GM18498 (cell line): ENCODE measurements around the gene PZP.
"Not testable (repeated sequence)": the region's sequence is repeated elsewhere in the genome, so short reads cannot be mapped to it uniquely, and the experiment has no call there.

Experiments used
- ATAC-seq: cut with Tn5 transposase; IDR thresholded peaks from one replicate; pipeline ENCODE4 v1.9.1; 2021; ENCODE audit warnings: mild to moderate bottlenecking, moderate library complexity; ENCODE audit not compliant: unreplicated experiment

Gene PZP

GRCh38 chr12:9208229-9208628 is at the start of gene PZP:
Gene PZP, minus strand, starts transcription at chr12:9208395. Its CDS starts 54 bp downstream, at chr12:9208341.
- no peak for ATAC-seq

GRCh38 chr12:9256758-9257405 is 48.7 kb upstream of the PZP start:
- no peak for ATAC-seq

GRCh38 chr12:9256341-9256740 is 48.1 kb upstream of the PZP start:
- no peak for ATAC-seq

GRCh38 chr12:9255837-9256236 is 47.6 kb upstream of the PZP start:
- no peak for ATAC-seq

- no peak for ATAC-seq
Measured at GRCh38 chr12:9253464-9253863, 45.3 kb upstream of the PZP start.

- not testable (repeated sequence) for ATAC-seq
Measured at GRCh38 chr12:9252791-9253190, 44.6 kb upstream of the PZP start.

DNA sequence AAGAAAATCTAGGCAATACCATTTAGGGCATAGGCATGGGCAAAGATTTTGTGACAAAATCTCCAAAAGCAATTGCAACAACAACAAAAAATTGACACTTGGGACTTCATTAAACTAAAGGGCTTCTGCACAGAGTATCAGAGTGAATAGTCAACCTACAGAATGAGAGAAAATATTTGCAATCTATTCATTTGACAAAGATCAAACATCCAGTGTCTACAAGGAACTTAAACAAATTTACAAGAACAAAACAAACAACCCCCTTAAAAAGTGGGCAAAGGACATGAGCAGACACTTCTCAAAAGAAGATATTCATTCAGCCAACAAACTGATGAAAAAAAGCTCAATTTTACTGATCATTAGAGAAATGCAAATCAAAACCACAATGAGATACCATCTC is 44.1 kb upstream of the PZP start:
- no peak for ATAC-seq

- ATAC-seq, result no peak
Measured at GRCh38 chr12:9248435-9248834, 40.2 kb upstream of the PZP start.

DNA sequence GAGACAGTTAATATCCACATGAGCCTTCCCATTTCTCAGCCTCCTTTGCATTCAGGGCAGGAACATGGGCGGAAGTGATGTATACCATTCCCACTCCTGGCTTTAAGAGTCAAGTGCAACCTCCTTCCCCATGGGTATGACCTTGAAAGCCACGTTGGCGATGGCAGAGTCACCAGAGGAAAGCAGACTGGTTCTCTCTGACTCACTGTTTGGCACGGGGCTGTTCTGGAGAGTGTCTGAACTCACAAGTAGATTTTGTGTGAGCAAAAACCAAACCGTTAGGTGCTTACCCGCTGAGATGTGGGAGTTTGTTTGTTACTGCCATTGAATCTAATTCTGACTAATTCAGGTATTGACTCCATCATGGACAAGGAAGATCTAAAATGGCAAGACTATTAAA is 36.7 kb upstream of the PZP start:
- ATAC-seq, result peak; percentile 75

DNA sequence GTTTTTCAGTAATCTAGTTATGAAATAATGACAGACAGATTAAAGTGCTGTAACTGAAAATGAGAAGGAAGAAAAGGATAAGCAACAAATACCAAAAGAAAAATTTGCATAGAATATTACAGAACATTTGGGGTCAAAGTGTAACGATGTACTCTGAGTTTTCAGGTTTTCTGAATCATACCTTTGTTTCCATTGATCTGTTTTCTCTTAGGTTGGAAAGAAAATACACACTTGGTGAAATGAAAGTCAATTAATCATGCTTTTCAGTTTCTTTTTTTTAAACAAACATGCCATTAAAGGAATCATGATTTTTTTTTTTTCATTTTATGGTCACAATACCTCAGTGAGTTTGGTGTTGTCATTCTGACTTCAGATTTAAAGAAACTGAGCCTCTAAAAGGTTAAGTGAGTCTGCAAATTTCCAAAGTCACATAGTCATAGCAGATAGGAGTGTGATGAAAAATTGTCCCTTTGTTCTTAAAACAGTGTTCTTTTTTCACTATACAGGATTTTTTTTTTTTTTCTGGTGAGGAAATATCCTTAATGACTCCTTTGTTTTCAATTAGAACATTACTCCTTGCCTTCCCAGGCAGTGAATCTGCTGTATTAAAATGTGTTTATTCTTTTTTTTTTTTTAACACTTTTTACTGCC is 35.9 kb upstream of the PZP start:
- no peak for ATAC-seq

DNA sequence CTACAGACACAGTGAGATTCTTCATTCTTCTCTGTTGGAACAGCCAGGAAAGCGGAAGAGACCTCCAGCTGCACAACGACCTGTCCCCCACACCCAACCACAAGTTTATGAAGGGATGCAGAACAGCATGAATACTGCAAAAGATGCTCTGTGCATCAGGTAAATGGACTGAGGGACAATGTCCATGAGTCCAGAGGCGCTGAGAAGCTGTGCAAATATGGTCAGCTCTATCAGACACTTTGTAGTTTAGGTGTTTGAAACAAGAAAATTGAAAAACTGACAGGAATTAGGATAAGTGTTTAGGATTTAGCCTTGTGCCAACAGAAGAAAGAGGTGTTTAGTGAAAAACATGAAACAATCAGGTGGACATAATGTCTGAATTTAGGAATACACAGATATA is 33.1 kb upstream of the PZP start:
- no peak for ATAC-seq

DNA sequence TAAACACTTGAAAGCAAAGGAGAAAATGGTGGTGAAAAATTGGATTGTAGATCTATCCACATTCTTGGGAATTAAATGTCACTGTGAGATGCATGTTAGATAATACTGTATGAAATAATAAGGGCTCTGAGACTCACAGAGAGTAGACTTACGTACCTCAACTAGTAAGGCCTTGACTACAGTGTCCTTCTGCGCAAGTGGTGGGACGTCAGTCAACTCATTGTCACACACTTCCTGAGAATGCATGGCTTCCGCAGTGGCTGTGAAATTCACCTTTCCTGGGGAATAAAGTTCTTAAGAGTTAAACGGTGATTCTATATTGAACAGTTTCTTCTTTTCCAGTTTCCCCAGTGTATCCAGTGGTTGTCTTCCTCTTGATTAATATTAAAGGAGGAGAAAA is 32.6 kb upstream of the PZP start:
- no peak for ATAC-seq

- ATAC-seq, result not testable (repeated sequence)
Measured at GRCh38 chr12:9240004-9240635, 31.9 kb upstream of the PZP start.

DNA sequence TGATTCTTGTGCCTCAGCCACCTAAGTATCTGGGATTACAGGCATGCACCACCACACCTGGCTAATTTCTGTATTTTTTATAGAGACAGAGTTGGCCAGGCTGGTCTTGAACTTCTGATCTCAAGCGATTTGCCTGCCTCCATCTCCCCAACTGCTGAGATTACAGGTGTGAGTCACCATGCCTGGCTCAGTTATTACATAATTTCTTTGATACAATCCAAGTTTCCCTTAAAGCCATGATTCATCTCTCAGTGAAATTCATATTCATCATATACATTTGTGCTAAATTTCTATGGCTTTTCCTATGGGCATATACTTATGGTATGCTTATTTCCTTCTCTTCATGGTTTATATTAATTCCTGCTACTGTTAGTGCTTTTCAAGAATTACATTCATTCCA is 29.1 kb upstream of the PZP start:
- ATAC-seq, result no peak

DNA sequence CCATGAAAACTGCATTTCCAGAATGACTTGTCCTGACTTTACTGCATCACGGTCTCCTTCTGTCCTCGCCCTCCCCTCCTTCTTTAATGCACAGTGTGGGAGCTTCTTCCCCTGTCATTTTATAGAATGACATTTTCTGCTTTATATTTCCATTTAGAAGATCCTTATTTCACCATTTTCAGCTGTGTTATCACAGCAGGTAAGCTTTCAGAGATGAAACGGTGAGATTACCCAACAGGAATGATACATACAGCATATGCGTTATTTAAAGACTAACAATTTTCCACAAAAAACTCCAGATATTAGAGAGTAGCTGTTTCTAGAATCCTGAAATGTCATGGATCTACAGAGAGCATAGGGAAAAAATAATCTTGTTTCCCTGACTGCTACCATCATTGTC is 27.3 kb upstream of the PZP start:
- ATAC-seq, result no peak

DNA sequence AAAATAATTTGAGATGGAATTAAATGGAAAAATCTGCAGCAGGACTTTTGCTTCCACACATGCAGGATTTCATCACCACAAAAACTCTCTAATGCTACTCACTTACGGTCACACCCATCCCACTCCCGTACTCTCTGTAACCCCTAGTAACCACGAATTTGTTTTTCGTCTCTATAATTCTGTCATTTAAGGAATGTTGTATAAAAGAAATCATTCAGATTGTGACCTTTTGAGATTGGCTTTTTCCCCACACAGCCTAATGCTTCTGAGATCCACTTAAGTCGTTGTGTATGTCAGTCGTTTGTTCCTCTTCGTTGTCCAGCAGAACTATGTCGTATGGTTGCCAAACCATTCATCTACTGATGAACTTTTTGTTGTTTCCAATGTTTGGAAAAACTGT is 19.8 kb upstream of the PZP start:
- no peak for ATAC-seq

DNA sequence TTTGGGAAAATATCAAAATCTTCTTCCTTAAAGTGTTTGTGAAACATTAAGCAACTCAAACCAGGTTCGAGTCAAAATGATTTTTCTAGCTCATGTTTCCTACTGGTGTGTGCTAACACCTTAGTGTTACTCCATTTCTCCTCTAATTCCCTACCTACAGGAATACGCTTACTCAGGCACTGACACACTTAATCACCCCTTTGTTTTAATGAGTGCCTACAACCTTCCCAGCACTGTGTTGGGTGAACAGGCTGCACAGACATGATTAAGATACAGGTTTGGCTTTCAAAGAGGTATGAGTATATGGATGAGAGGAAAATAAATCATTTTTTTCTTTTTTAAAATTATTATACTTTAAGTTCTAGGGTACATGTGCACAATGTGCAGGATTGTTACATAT is 15.6 kb upstream of the PZP start:
- ATAC-seq, result no peak

DNA sequence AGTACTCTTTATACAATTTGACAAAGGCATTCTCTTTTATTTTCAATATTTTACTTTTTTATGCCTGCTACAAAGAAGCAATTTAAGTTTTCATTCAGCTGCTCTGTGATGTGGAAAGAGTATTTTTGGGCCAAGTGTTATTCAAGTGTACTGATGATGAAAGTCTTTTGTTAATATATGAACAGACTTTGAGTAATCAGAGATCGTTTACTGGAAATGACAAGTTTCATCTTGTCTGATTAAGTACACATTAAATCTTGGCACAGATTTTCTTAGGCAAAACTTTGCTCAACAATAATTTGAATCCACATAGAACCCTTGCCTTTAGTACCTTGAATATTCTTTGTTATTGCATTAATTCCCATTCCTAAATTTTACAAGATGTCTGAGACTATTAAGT is 13.3 kb upstream of the PZP start:
- no peak for ATAC-seq

- ATAC-seq, result not testable (repeated sequence)
Measured at GRCh38 chr12:9221011-9221410, 12.8 kb upstream of the PZP start.

GRCh38 chr12:9214534-9214933 is 6.3 kb upstream of the PZP start:
- ATAC-seq, result no peak

DNA sequence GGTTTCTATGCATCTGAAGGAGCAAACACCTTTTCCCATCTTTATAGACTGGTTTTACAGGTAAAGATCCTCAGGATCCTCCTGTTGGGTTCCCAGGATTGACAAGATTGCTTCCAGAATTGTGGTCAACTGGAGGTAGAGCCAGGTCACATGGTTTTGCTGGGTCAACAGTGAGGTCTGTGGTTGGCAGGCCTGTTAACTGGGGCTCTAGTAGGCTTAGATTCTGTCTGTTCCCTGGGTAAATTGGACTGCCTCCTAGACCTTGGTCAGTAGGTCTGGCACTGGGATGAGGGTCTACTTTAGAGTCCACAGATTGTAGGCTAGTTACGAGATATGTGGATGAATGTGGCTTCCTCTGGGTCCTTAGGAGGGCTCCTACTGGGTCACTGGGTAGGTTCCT is 3.5 kb upstream of the PZP start:
- no peak for ATAC-seq

DNA sequence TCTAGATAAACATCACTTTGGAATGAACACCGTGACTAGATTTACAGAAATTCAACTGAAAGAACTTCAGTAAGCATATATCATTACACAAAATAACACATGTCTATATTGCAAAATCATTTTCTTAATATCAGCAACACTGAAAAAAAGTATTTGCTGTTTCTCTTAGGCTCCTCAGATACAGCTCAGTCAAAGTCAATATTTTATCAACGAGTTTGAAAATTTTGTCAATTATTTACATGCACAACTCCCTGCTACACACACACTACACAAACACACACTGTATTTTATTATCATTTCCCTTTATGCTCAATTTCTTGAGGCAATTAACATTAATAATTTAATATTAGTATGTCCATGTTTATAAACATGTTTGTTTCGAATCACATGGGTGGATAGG is 3.8 kb downstream of the PZP start:
- no peak for ATAC-seq
